ENCODE measurements around the gene TUSC2.

- TF ChIP-seq CTCF (IDR thresholded peaks at IDR 0.05): no peak
- no peak for TF ChIP-seq EZH2 (IDR thresholded peaks at IDR 0.05; ENCODE audit: borderline replicate concordance, insufficient read depth, low read depth, low read length, poor library complexity, severe bottlenecking)
These were observed 9.4 kb downstream of the TUSC2 start for GRCh38 chr3:50318615-50319014.
